PFSK-1 (cell line): ENCODE measurements around the gene PSMA5.

Experiments used
- POLR2AphosphoS5 ChIP-seq: IDR thresholded peaks from 2 replicates; pipeline ENCODE4 v1.6.1; 2012; ENCODE audit warnings: low read depth, mild to moderate bottlenecking, control low read depth, low read length, moderate library complexity
- REST ChIP-seq, 2 experiments: IDR thresholded peaks; 2 replicates each; pipeline versions ENCODE4 v1.6.1 to v1.8.0; 2011 to 2012; ENCODE audit warnings: low read depth in 2 of 2, low read length in 2 of 2, control low read depth in 1 of 2, inconsistent platforms in 1 of 2, mild to moderate bottlenecking in 1 of 2, moderate library complexity in 1 of 2; ENCODE audit not compliant: insufficient read depth in 1 of 2
- TAF1 ChIP-seq: IDR thresholded peaks from 2 replicates; pipeline ENCODE4 v1.6.1; 2012; ENCODE audit warnings: low read length, control low read depth, borderline replicate concordance; ENCODE audit not compliant: insufficient read depth

DNA sequence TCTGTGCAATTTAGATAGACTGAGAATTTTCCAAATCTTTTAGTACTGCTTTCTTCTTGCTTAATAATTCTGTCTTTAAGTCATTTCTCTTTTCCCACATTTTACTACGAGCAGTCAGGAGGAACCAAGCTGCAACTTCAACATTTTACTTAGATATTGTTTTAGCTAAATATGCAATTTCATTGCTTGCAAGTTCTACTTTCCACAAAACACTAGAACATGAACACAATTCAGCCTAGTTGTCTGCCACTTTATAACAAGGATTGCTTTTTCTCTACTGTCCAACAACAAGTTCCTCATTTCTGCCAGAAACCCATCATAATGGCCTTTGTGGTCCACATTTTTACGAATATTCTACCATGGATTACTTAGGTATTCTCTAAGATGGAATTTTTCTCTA lies 65.2 kb downstream of the PSMA5 start:
- TF ChIP-seq POLR2AphosphoS5: no peak
- no peak for TF ChIP-seq TAF1
- no peak for TF ChIP-seq REST (IDR thresholded peaks at IDR 0.05; ENCODE audit: insufficient read depth in 1 of 2, low read depth in 2 of 2, low read length in 2 of 2)
